CD1c-positive myeloid dendritic cell (primary cell): Measurements from ENCODE around the gene LARGE1.
"Not testable (repeated sequence)": the region's sequence is repeated elsewhere in the genome, so short reads cannot be mapped to it uniquely, and the experiment has no call there.

ENCODE experiments used
- DNase-seq: peaks from one replicate; pipeline ENCODE4 v3.0.0-alpha.2; 2016; ENCODE audit errors: extremely low spot score

The LARGE1 gene

GRCh38 chr22:33884829-33885228 is 35.4 kb downstream of the LARGE1 start:
- no peak for DNase-seq

DNA sequence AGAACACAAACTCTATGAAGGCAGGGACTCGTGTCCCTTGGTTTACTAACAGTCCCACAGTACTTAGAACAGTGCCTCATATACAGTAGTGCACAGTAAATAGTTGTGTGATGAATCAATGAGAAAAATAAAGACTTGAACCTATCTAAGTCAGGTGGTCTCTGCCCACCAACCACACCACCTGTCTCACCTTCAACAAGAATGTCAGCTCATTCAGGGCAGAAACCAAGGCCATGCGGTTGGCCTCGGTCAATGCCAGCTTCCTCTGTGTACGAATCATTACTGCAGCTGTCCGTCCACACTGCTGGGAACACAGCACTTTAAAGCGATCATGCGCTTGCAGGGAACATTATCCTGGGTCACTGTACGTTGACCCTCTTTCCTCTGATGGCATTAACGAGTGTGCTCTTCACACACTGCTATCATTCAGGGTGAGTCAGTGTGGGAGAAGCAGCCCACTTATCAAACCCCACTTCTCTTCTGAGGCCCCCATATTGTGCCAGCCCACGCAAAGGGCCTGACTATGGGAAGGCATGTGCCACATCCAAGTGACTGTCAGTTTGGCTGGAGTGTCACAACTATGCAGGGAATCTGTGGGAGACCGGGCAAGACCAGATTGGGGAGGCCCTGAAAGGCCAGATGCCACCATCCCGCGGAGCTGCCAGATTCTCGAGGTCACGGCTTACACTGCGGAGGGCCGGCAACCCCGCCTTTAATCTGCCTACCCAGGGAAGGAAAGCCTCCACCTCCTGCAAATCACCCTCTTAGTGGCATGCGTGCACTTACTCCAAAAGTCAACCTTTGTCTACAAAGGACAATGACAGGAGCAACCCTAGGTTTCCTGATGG is 36.1 kb downstream of the LARGE1 start:
- DNase-seq = no peak

DNA sequence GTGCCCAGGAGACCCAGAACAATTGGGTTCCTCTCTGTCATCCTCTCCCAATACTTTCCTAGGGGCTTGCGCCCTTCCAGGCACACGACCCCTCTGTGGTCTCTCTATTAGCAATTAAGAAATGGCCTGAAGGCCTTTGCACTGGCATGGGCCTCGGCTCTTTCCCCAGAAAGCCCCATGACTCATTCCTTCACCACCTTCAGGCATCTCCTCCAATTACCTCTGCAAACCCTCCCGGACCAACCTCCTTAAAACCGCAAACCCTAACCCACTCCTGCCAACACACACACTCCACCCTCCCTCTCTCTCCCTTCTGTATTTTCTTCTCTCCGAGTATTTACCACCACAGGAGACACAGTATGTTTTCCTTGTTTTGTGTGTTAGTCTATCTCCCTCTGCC is 36.7 kb downstream of the LARGE1 start:
- no peak for DNase-seq

DNA sequence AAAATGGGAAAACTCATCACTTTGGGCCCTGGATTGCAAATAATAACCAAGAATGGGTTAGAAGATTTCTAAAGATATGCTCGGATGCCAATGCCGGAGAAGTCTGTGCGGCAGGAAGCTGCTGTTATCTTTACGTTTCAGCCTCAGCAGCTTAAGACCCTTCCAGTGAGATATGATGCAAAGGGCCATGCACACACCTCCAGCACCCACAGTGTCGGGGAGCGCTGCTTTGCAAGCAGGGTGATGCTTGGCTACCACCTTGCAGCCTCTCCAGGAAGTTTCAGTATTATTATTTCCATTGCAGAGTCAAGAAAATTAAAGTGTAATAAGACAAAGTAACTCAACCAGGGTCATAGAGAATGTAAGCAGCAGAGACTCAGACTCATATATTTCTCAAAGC is 37.3 kb downstream of the LARGE1 start:
- DNase-seq = no peak

GRCh38 chr22:33880986-33881385 is 39.3 kb downstream of the LARGE1 start:
- DNase-seq = no peak

DNA sequence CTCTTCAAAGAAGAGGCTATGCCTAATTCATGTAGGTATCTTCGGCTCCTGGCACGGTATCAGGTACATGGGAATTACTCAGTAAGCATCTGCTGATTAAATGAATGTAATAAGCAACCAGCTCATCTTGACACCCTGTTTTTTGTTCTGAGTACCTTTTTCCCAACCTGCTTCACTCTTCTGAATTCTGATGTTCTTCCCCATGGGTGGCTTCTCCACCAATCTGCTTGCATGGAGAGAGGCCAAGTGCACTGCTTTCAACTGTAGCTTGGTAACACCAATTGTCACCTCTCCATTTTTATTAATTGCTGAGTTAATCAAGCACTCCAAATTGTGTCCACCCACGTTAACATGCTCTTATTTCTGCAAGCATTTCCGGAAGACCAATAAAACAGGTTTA is 40.5 kb downstream of the LARGE1 start:
- no peak for DNase-seq

GRCh38 chr22:33875316-33875715 is 45.0 kb downstream of the LARGE1 start:
- DNase-seq = no peak

GRCh38 chr22:33874206-33874605 is 46.1 kb downstream of the LARGE1 start:
- DNase-seq = no peak

GRCh38 chr22:33873666-33874065 is 46.6 kb downstream of the LARGE1 start:
- no peak for DNase-seq

- no peak for DNase-seq
Measured at GRCh38 chr22:33873186-33873585, 47.1 kb downstream of the LARGE1 start.

DNA sequence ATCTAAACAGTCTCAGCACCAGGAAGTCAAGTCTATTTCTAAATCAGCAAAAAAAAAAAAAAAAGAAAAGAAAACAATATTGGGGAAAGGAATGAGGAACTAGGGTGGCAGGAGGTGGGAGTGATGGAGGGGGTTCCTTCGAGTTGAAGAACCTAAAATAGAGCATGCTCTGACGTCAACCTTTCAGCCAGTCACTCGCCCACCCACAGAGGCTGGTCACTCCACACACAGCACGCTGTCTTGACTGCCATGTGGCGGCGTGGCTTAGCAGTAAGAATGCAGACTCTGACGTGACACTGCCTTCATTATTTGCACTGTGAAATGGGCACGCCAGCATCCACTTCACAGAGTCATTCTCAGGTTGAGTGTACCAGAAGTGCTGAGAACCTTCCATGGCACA is 48.3 kb downstream of the LARGE1 start:
- DNase-seq = peak; percentile 8

GRCh38 chr22:33869946-33870345 is 50.3 kb downstream of the LARGE1 start:
- no peak for DNase-seq

DNA sequence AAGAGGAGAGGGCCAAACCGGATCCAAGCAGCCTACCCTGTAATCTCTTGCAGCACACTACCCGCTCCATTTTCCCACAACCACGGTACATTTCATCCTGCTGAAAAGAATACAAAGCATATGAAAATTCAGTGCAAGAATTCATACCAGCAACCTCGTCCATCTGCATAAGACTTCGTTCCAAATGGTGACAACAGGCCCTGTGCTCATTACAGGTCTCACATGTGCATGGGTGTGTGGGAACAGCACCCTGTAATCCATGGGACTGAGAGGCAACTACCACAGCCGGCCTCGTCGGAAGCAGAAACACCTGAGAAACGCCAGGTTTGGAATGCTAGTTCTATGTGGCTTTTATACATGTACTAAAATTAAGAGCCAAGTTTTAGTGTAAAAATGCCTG is 52.3 kb downstream of the LARGE1 start:
- no peak for DNase-seq

DNA sequence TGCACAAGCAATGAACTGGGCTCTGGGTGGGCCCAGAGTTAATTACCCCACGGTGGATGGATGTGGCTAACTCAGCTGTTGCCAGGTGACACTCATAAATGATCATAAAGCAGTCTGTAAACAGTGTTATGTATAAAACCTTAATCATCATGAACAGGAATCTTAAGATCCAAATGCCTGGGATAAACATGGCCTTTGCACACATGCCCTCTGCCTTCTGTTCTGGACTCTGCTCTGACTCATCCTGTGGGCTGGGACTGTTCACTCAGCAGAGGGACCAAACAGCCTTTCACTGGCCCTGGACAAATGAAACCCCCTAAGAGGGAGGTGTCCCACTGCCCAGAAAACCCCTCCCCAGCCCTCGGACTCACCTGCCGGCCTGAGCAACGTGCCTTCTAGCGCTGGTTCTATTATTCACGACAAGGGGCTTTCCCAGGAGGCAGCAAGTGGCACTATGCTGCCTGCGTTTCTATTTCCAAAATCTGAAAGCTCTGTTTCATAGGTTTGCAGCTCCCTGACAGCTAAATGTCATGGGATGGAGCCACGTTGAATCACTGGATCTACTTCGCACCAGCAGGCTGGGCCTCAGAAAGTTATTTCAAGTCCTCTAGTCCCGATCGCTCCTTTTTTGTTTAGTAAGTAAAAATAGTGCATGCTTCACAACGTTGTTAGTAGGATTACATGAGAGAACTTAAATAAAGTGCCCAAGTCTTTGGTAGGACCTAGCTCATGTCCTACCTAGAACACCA is 53.0 kb downstream of the LARGE1 start:
- no peak for DNase-seq

- no peak for DNase-seq
Measured at GRCh38 chr22:33866511-33866910, 53.8 kb downstream of the LARGE1 start.

DNA sequence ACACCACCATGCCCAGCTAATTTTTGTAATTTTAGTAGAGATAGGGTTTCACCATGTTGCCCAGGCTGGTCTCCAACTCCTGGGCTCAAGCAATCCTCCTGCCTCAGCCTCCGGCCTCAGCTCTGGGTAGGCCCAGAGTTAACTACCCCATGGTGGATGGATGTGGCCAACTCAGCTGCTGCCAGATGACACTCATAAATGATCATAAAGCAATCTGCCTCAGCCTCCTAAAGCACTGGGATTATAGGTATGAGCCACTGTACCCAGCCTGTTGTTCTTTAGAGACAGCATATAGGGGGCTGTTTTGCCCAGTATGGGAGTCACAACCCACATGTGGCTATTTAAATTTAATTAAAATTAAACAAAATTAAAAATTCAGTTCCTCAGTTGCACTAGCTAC is 54.3 kb downstream of the LARGE1 start:
- no peak for DNase-seq

GRCh38 chr22:33865248-33865647 is 55.0 kb downstream of the LARGE1 start:
- no peak for DNase-seq

GRCh38 chr22:33864723-33865130 is 55.5 kb downstream of the LARGE1 start:
- no peak for DNase-seq

GRCh38 chr22:33861216-33861875 is 58.9 kb downstream of the LARGE1 start:
- no peak for DNase-seq

- no peak for DNase-seq
Measured at GRCh38 chr22:33860386-33860785, 59.9 kb downstream of the LARGE1 start.

GRCh38 chr22:33859311-33859710 is 61.0 kb downstream of the LARGE1 start:
- no peak for DNase-seq

GRCh38 chr22:33858653-33859052 is 61.6 kb downstream of the LARGE1 start:
- not testable (repeated sequence) for DNase-seq

GRCh38 chr22:33857767-33858166 is 62.5 kb downstream of the LARGE1 start:
- DNase-seq = not testable (repeated sequence)
